H1 (cell line): ENCODE results near the gene RBM14.

Source experiments
- POLR2A ChIP-seq, 2 experiments: IDR thresholded peaks; 1 replicate in 1 of 2; 2 replicates in 1 of 2; pipeline ENCODE4 v1.6.1; 2011; ENCODE audit warnings: low read depth in 2 of 2, low read length in 2 of 2, mild to moderate bottlenecking in 2 of 2; ENCODE audit errors: control extremely low read depth in 1 of 2
- YY1 ChIP-seq: IDR thresholded peaks from 2 replicates; pipeline ENCODE4 v1.6.1; 2011; ENCODE audit warnings: low read depth, mild to moderate bottlenecking, low read length
- TF ChIP-seq, protein P1 (sequence below), 3 experiments: IDR thresholded peaks; 1 replicate in 2 of 3; 2 replicates in 1 of 3; pipeline versions ENCODE4 v1.5.1 to v1.6.1; 2011; ENCODE audit warnings: low read length in 3 of 3, mild to moderate bottlenecking in 3 of 3, inconsistent platforms in 2 of 3, low read depth in 1 of 3, moderate library complexity in 1 of 3; ENCODE audit not compliant: insufficient read depth in 1 of 3; ENCODE audit errors: control extremely low read depth in 1 of 3
- TF ChIP-seq, protein P2 (sequence below): IDR thresholded peaks from 2 replicates; pipeline ENCODE4 v1.6.1; 2012; ENCODE audit warnings: inconsistent platforms

DNA sequence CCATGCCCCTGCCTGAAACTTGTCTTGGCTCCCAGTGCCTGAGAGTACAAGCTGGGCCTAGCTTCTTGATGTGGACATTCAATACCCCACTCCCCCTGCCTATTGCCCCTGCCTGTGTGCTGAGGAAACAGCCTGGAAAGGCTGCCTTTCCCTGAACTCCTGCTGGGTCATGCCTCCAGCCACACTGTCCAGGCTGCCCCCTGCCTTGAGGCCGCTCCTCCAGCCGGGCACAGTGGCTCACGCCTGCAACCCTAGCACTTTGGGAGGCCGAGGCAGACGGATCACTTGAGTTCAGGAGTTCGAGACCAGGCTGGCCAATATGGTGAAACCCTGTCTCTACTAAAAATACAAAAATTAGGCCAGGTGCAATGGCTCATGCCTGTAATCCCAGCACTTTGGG lies 13.4 kb upstream of the RBM14 start:
- TF ChIP-seq, protein P1, sequence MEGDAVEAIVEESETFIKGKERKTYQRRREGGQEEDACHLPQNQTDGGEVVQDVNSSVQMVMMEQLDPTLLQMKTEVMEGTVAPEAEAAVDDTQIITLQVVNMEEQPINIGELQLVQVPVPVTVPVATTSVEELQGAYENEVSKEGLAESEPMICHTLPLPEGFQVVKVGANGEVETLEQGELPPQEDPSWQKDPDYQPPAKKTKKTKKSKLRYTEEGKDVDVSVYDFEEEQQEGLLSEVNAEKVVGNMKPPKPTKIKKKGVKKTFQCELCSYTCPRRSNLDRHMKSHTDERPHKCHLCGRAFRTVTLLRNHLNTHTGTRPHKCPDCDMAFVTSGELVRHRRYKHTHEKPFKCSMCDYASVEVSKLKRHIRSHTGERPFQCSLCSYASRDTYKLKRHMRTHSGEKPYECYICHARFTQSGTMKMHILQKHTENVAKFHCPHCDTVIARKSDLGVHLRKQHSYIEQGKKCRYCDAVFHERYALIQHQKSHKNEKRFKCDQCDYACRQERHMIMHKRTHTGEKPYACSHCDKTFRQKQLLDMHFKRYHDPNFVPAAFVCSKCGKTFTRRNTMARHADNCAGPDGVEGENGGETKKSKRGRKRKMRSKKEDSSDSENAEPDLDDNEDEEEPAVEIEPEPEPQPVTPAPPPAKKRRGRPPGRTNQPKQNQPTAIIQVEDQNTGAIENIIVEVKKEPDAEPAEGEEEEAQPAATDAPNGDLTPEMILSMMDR (IDR thresholded peaks at IDR 0.05; ENCODE audit: control extremely low read depth in 1 of 3, insufficient read depth in 1 of 3, low read depth in 1 of 3, low read length in 3 of 3) = no peak
- TF ChIP-seq, protein P2, sequence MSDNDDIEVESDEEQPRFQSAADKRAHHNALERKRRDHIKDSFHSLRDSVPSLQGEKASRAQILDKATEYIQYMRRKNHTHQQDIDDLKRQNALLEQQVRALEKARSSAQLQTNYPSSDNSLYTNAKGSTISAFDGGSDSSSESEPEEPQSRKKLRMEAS = no peak
- TF ChIP-seq POLR2A (IDR thresholded peaks at IDR 0.05; ENCODE audit: control extremely low read depth in 1 of 2, low read depth in 2 of 2, low read length in 2 of 2) = no peak
- TF ChIP-seq YY1 = no peak
